Body of pancreas (tissue), 4 donors: Measurements from ENCODE around the gene NR2F6.

Source experiments
- CTCF ChIP-seq, 7 experiments: fragments of 450-650 bp in 4 of 7; fragments of 200-600 bp in 3 of 7; sonication (generic) in 3 of 7; IDR thresholded peaks; one replicate each; pipeline ENCODE4 v1.5.1; 2016 to 2019; ENCODE audit warnings: antibody characterized with exemption in 7 of 7
- POLR2A ChIP-seq, 3 donors: fragments of 450-650 bp; IDR thresholded peaks; one replicate each; pipeline ENCODE4 v1.6.1; 2016; ENCODE audit warnings: antibody characterized with exemption in 3 of 3, mild to moderate bottlenecking in 2 of 3

- no peak for TF ChIP-seq CTCF (IDR thresholded peaks at IDR 0.05)
- TF ChIP-seq POLR2A (IDR thresholded peaks at IDR 0.05): no peak
Measured at GRCh38 chr19:17240826-17241399, 4.8 kb downstream of the NR2F6 start.
